Left renal pelvis (tissue), 4 donors: Measurements from ENCODE around the gene TPH2. TPM values are rescaled to one million over a fixed set of nuclear protein-coding genes. Genes with fewer than 3 reads are reported as not detected.

Experiments
- DNase-seq, 4 donors: peaks; one replicate each; pipeline ENCODE4 v3.0.0-alpha.2; 2013; ENCODE audit warnings: low read depth in 4 of 4, low spot score in 3 of 4
- polyA plus RNA-seq, 4 donors: library from polyadenylated mRNA; unstranded; fragments of 120-200 nt; gene quantifications; one replicate each; pipeline ENCODE4 v1.2.1, GENCODE V29; 2013; ENCODE audit not compliant: insufficient read length in 4 of 4

Gene TPH2
- polyA plus RNA-seq, 4 donors, result 0.14 to 0.26 (median 0.22) TPM; not detected in 1

- no peak for DNase-seq
These were observed 91.6 kb downstream of the TPH2 start for GRCh38 chr12:72030277-72030676.

- DNase-seq, result no peak
These were observed 92.4 kb downstream of the TPH2 start for GRCh38 chr12:72031066-72031465.

- no peak for DNase-seq
These were observed 95.3 kb downstream of the TPH2 start for GRCh38 chr12:72033991-72034390.

DNA sequence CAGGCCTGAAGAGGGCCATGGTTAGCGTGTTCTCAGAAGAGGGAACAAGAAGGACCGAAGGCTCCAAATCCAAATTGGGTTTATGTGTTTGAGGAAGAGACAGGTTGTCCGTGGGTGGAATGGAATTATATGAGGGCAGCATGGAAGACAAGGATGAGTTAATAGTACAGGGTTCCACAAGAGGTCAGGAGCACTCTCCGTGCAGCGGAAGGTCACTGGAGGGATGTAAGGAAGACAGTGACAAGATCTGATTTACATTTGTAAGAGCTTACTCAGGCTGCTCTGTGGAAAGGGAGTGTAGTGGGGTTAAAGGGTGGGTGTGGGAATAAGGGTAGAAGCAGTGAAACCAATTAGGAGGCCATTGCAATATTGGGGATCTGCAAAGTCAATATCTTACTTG lies 97.0 kb downstream of the TPH2 start:
- DNase-seq, result no peak

DNA sequence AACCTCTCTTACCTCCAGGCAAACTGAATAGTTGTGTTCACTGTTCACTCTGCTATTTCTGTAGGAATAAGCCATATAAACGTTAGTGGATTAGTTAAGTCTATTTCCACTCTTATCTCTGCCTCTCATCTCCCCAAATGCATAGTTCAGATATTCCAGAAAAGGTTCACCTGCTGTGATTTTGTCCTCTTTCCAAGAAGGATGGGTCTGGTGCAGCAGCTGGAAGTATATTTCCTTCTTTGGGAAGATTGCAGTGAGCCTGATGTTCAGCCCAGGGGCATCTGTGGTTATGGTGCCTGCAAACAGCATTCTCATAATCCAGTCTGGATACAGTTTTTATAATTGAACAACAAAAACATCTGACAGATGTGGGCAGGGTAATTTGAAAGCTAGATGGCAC lies 97.7 kb downstream of the TPH2 start:
- no peak for DNase-seq

- no peak for DNase-seq
These were observed 98.6 kb downstream of the TPH2 start for GRCh38 chr12:72037006-72037795.

DNA sequence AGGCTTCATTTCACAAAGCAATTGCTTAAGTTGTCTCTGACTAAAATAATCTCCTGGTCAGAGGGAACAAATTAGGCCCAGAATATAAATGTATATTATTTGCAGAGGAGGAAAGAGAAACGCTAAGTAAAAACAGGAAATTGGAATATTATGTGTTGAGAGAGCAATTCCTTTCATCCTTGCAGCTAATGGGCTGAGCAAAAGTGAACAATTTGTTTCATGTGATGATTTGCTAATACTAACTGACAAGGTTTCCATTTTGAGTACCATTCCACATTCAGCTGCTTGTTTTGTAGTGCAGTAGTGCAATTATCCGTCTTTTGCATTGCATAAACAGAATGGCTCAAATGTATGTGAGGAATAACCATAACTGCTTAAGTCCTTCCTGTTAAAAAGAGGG lies 103.2 kb downstream of the TPH2 start:
- DNase-seq, result no peak

DNA sequence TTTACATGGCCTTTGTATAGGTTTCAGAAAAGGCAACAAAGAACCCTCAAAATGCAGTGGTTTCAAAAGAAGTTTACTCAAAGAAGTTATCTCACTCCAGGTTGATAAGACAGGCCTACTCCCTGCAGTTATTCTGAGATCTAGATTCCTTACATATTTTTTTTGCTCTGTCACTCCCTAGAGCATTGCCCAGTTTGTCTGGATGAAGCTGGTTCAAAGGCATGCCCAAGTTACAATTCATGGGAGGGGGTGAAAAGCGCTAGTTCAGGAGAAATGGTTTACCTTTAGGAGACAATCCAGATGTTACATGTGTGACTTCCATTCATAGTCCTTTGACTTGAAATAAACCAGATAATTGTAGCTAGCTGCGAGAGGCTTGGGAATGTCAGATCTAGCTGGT lies 115.0 kb downstream of the TPH2 start:
- no peak for DNase-seq

DNA sequence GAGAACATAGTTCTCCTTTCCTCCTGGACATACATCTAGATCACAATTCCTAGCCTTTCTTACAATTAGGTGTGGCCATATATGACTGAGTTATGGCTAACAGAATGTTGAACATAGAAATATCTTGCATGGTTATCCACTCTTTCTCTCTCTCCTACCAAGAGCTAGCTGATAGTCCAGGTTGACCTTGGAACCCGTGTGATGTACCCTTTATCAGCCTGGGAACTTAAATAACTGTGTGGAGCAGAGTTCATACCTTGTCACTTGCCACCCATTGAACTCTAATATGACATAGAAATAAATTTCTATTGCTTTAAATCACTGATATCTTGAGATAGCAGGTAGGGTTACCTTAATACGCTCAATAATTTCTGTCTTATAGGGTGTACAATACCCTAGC lies 115.9 kb downstream of the TPH2 start:
- no peak for DNase-seq

- no peak for DNase-seq
These were observed 118.8 kb downstream of the TPH2 start for GRCh38 chr12:72057330-72057914.

- DNase-seq, result no peak
These were observed 124.4 kb downstream of the TPH2 start for GRCh38 chr12:72063073-72063472.

- no peak for DNase-seq
These were observed 132.4 kb downstream of the TPH2 start for GRCh38 chr12:72071030-72071429.

GRCh38 chr12:72072592-72073212 lies 134.1 kb downstream of the TPH2 start:
- DNase-seq, result peak in 1 of 4 donors; percentile 12

- no peak for DNase-seq
These were observed 135.4 kb downstream of the TPH2 start for GRCh38 chr12:72074065-72074464.

GRCh38 chr12:72074956-72075355 lies 136.3 kb downstream of the TPH2 start:
- DNase-seq, result no peak

DNA sequence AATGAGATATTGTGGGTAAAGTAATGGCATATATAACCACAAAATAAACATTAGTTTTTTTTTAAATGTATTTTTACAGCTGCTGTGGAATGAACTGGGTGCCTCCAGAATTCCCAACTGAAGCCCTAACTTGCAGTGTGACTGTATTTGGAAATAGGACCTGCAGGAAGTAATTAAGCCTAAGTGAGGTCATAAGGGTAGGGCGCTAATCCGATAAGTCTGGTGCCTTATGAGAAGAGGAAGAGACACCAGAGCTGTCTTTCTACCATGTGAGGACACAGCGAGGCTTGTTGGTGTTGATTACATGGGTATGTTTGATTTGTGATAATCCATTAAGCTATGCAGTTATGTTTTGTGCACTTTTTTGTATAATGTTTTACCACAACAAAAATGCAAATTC lies 136.8 kb downstream of the TPH2 start:
- no peak for DNase-seq

GRCh38 chr12:72075891-72076557 lies 137.4 kb downstream of the TPH2 start:
- DNase-seq, result no peak

DNA sequence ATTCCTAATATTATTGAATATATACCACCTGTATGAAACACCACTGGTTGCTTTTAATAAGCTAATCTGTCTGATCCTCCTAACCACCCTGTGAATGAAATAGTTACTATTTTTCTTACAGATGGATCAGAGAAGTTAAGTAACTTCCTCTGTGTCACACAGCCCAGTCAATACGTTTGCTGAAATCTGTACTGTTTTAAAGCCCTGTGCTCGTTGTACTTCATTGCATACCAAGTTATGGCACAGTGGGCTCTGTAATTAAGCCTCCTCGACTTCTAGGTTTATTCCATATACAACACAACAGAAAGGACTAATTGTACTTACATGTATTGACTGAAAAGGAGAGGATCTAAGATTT lies 137.9 kb downstream of the TPH2 start:
- no peak for DNase-seq

DNA sequence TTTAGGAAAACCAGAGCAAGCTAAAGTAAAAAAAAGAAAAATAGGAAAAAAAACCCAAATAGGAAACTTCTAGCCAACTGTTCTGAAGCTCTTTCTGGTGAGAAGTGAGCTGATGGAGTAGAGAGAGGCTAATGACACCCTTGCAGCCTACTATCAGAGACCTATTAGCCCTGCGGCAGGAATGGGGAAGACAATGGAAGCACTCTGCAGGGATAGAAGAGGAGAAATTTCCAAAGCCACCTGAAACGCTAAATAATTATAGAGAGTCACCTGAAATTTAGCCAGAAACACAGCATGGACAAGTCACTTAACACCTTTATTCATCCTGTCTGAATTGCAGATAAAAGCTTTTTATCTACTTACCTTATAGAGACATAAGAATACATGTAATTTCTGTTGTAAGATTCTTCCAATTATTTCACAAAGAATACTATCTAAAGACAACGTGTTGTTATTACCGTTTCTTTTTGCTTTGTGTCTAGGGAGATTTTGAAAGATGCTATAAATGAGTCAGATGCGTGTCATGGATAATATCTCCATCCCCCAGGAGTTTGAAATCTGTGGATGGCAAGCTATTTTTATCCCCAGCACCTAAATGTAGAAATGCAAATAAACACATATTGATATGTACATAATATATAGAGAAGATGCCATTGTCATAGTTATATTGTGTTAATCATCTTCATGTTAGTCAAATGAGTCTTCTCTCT lies 138.6 kb downstream of the TPH2 start:
- no peak for DNase-seq

DNA sequence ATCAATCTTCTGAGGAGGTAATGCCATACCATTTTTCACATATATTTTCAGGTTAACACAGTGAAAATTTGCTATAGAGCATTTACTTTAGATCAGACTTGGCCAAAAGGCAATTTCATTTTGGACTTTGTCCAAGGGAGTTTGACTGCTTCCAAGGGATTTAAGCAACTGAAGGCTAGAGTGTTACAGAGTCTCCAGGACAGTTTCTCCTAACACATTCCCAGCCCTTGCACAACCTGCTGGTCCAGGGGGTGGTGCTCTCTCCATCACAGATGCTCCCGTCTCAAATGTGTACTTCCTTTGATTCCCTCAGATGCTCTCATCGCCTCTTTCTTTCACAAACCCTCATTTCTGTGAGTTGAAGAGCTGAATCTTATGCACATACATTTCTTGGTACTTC lies 143.1 kb downstream of the TPH2 start:
- DNase-seq, result no peak
